SK-N-SH treated with all-trans-retinoic acid at 6 μM for 48 hours (cell line): ENCODE measurements around the gene TMEM238L.

ENCODE experiments used
- ATAC-seq: fragments of 200-7000 bp; cut with Tn5 transposase; 3 replicates; pipeline ENCODE4 v1.9.1; 2020; ENCODE audit warnings: mild to moderate bottlenecking, moderate library complexity
- BACH2 ChIP-seq: fragments of 250-450 bp; sonication (Bioruptor Pico); IDR thresholded peaks from 2 replicates; pipeline ENCODE4 v1.9.0; 2021; ENCODE audit warnings: mild to moderate bottlenecking, borderline replicate concordance
- CREB5 ChIP-seq: fragments of 250-450 bp; sonication (Bioruptor Pico); IDR thresholded peaks from 2 replicates; pipeline ENCODE4 v1.5.1; 2020; ENCODE audit warnings: low read depth, mild to moderate bottlenecking, moderate library complexity
- CSDC2 ChIP-seq: fragments of 250-450 bp; sonication (Bioruptor Pico); IDR thresholded peaks from 2 replicates; pipeline ENCODE4 v1.5.0; 2020; ENCODE audit warnings: mild to moderate bottlenecking, moderate library complexity
- CSRNP3 ChIP-seq: fragments of 250-450 bp; sonication (Bioruptor Pico); IDR thresholded peaks from 2 replicates; pipeline ENCODE4 v1.5.1; 2021; ENCODE audit warnings: mild to moderate bottlenecking, moderate library complexity
- ESRRG ChIP-seq: fragments of 250-450 bp; sonication (Bioruptor Pico); IDR thresholded peaks from 2 replicates; pipeline ENCODE4 v1.6.1; 2021; ENCODE audit warnings: mild to moderate bottlenecking
- GLIS3 ChIP-seq: fragments of 250-450 bp; sonication (Bioruptor Pico); IDR thresholded peaks from 2 replicates; pipeline ENCODE4 v1.5.0; 2020; ENCODE audit warnings: mild to moderate bottlenecking, moderate library complexity
- ISL1 ChIP-seq: fragments of 250-450 bp; sonication (Bioruptor Pico); IDR thresholded peaks from 2 replicates; pipeline ENCODE4 v2.1.2; 2022; ENCODE audit warnings: mild to moderate bottlenecking, moderate library complexity
- OSR1 ChIP-seq: fragments of 250-450 bp; sonication (Bioruptor Pico); IDR thresholded peaks from 2 replicates; pipeline ENCODE4 v1.8.0; 2022; ENCODE audit warnings: moderate library complexity, mild to moderate bottlenecking, inconsistent platforms
- PATZ1 ChIP-seq: fragments of 250-450 bp; sonication (Bioruptor Pico); IDR thresholded peaks from 2 replicates; pipeline ENCODE4 v1.8.0; 2020; ENCODE audit warnings: mild to moderate bottlenecking, moderate library complexity, borderline replicate concordance
- POU6F1 ChIP-seq: fragments of 250-450 bp; sonication (Bioruptor Pico); IDR thresholded peaks from 2 replicates; pipeline ENCODE4 v1.8.0; 2021; ENCODE audit warnings: low read depth, mild to moderate bottlenecking, moderate library complexity, borderline replicate concordance
- PPARA ChIP-seq: fragments of 250-450 bp; sonication (Bioruptor Pico); IDR thresholded peaks from 2 replicates; pipeline ENCODE4 v1.5.0; 2020; ENCODE audit warnings: mild to moderate bottlenecking, borderline replicate concordance
- RARB ChIP-seq: fragments of 250-450 bp; sonication (Bioruptor Pico); IDR thresholded peaks from 2 replicates; pipeline ENCODE4 v1.8.0; 2021; ENCODE audit warnings: mild to moderate bottlenecking, moderate library complexity
- SNAI2 ChIP-seq: fragments of 250-450 bp; sonication (Bioruptor Pico); IDR thresholded peaks from 2 replicates; pipeline ENCODE4 v1.5.0; 2020; ENCODE audit warnings: mild to moderate bottlenecking, moderate library complexity
- TCF4 ChIP-seq: fragments of 250-450 bp; sonication (Bioruptor Pico); IDR thresholded peaks from 2 replicates; pipeline ENCODE4 v1.8.0; 2021; ENCODE audit warnings: mild to moderate bottlenecking, moderate library complexity, borderline replicate concordance
- TOX ChIP-seq: fragments of 250-450 bp; sonication (Bioruptor Pico); IDR thresholded peaks from 2 replicates; pipeline ENCODE4 v1.8.0; 2021; ENCODE audit warnings: mild to moderate bottlenecking, moderate library complexity, borderline replicate concordance
- ZC3H10 ChIP-seq: fragments of 250-450 bp; sonication (Bioruptor Pico); IDR thresholded peaks from 2 replicates; pipeline ENCODE4 v1.5.1; 2021; ENCODE audit warnings: mild to moderate bottlenecking, moderate library complexity
- ZFP3 ChIP-seq: fragments of 250-450 bp; sonication (Bioruptor Pico); IDR thresholded peaks from 2 replicates; pipeline ENCODE4 v1.5.0; 2020; ENCODE audit warnings: mild to moderate bottlenecking, moderate library complexity
- ZFP30 ChIP-seq: fragments of 450-650 bp; formaldehyde crosslinking; IDR thresholded peaks from 2 replicates; pipeline ENCODE4 v1.5.0; 2022; ENCODE audit warnings: mild to moderate bottlenecking, moderate library complexity
- ZNF565 ChIP-seq: fragments of 450-650 bp; formaldehyde crosslinking; conservative IDR thresholded peaks from 2 replicates; pipeline ENCODE4 v1.5.0; 2020; ENCODE audit warnings: low read depth, mild to moderate bottlenecking, moderate library complexity
- ZNF70 ChIP-seq: fragments of 450-650 bp; formaldehyde crosslinking; IDR thresholded peaks from 2 replicates; pipeline ENCODE4 v1.5.0; 2020; ENCODE audit warnings: mild to moderate bottlenecking, moderate library complexity
- ZNF8 ChIP-seq: fragments of 450-650 bp; formaldehyde crosslinking; IDR thresholded peaks from 2 replicates; pipeline ENCODE4 v1.5.0; 2020; ENCODE audit warnings: mild to moderate bottlenecking, moderate library complexity

The TMEM238L gene

GRCh38 chr17:10802496-10803284 lies 1.2 kb downstream of the TMEM238L start:
- TF ChIP-seq GLIS3 (CRISPR knock-in tag) (no peak), PATZ1 (CRISPR knock-in tag) (no peak), ISL1 (no peak), PPARA (CRISPR knock-in tag) (no peak), ZNF565 (CRISPR knock-in tag) (no peak), POU6F1 (CRISPR knock-in tag) (no peak), ZFP30 (no peak)

GRCh38 chr17:10799407-10799806 lies 4.5 kb downstream of the TMEM238L start:
- TF ChIP-seq ZNF70 (CRISPR knock-in tag) = no peak
- no peak for TF ChIP-seq ZNF565 (CRISPR knock-in tag)
- TF ChIP-seq ZNF8 (CRISPR knock-in tag) = no peak
- no peak for TF ChIP-seq SNAI2 (CRISPR knock-in tag)
- no peak for TF ChIP-seq GLIS3 (CRISPR knock-in tag)
- TF ChIP-seq ZFP3 (CRISPR knock-in tag) = no peak
- no peak for ATAC-seq

More at GRCh38 chr17:10802496-10803284, 1.2 kb downstream of the TMEM238L start:
- ATAC-seq = no peak

GRCh38 chr17:10798910-10799309 lies 5.0 kb downstream of the TMEM238L start:
- no peak for TF ChIP-seq ZFP3 (CRISPR knock-in tag)
- no peak for TF ChIP-seq BACH2 (CRISPR knock-in tag)
- no peak for ATAC-seq

- TF ChIP-seq BACH2 (CRISPR knock-in tag) = no peak
- TF ChIP-seq CSRNP3 (CRISPR knock-in tag) = no peak
- TF ChIP-seq ZNF70 (CRISPR knock-in tag) = no peak
- no peak for TF ChIP-seq ESRRG (CRISPR knock-in tag)
- no peak for TF ChIP-seq PPARA (CRISPR knock-in tag)
- TF ChIP-seq ZC3H10 = no peak
- no peak for TF ChIP-seq RARB (CRISPR knock-in tag)
- TF ChIP-seq GLIS3 (CRISPR knock-in tag) = no peak
- no peak for TF ChIP-seq ZNF8 (CRISPR knock-in tag)
- TF ChIP-seq TCF4 (CRISPR knock-in tag) = no peak
- TF ChIP-seq ZFP30 = no peak
- no peak for TF ChIP-seq CREB5 (CRISPR knock-in tag)
- no peak for TF ChIP-seq ZFP3 (CRISPR knock-in tag)
- TF ChIP-seq CSDC2 (CRISPR knock-in tag) = no peak
- no peak for TF ChIP-seq ISL1
- no peak for TF ChIP-seq SNAI2 (CRISPR knock-in tag)
- TF ChIP-seq OSR1 (CRISPR knock-in tag) = no peak
- no peak for TF ChIP-seq POU6F1 (CRISPR knock-in tag)
- no peak for TF ChIP-seq TOX (CRISPR knock-in tag)
- no peak for TF ChIP-seq PATZ1 (CRISPR knock-in tag)
- ATAC-seq = no peak
Measured at GRCh38 chr17:10798332-10798749, 5.6 kb downstream of the TMEM238L start.
